NT2/D1 (cell line): ENCODE measurements around the gene TICRR.

Experiments used
- SUZ12 ChIP-seq: IDR thresholded peaks from 2 replicates; pipeline ENCODE4 v1.6.1; 2011; ENCODE audit not compliant: insufficient read length, insufficient read depth; ENCODE audit errors: extremely low read depth
- YY1 ChIP-seq: IDR thresholded peaks from 2 replicates; pipeline ENCODE4 v1.6.1; 2011; ENCODE audit not compliant: insufficient read length, insufficient read depth
- ZNF274 ChIP-seq: IDR thresholded peaks from 2 replicates; pipeline ENCODE4 v1.6.1; 2011; ENCODE audit warnings: mild to moderate bottlenecking, low read depth, low read length

DNA sequence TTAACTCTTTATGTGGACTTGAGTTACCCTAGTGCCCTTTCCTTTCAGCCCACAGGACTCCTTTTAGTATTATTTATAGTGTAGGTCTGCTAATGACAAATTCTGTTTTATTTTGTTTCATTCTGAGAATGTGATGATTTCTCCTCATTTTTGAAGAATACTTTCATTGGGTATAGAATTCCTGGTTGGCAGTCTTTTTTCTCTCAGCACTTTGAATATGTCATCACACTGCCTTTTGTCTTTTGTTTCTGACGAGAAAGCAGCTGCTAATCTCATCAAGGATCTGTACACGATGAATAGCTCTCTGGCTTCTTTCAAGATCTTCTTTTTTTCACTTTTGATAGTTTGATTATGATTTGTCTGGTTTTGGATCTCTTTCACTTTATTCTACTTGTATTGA, 37.8 kb downstream of the TICRR start:
- TF ChIP-seq YY1 (no peak), SUZ12 (no peak), ZNF274 (no peak)
